ENCODE data around the gene CFAP298.
"Not testable (repeated sequence)": the region's sequence is repeated elsewhere in the genome, so short reads cannot be mapped to it uniquely, and the experiment has no call there.

DNA sequence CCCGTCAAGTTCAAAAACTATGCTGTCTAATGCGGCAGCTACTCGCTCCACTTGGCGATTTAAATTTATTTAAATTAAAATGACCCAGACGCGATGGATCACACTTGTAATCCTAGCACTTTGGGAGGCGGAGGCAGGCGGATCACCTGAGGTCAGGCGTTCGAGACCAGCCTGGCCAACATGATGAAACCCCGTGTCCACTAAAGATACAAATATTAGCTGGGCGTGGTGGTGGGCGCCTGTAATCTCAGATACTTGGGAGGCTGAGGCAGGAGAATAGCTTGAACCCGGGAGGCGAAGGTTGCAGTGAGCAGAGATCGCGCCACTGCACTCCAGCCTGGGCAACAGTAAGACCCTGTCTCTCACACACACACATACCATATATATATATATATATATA is 1.2 kb downstream of the CFAP298 start:
- TF ChIP-seq, protein P1, sequence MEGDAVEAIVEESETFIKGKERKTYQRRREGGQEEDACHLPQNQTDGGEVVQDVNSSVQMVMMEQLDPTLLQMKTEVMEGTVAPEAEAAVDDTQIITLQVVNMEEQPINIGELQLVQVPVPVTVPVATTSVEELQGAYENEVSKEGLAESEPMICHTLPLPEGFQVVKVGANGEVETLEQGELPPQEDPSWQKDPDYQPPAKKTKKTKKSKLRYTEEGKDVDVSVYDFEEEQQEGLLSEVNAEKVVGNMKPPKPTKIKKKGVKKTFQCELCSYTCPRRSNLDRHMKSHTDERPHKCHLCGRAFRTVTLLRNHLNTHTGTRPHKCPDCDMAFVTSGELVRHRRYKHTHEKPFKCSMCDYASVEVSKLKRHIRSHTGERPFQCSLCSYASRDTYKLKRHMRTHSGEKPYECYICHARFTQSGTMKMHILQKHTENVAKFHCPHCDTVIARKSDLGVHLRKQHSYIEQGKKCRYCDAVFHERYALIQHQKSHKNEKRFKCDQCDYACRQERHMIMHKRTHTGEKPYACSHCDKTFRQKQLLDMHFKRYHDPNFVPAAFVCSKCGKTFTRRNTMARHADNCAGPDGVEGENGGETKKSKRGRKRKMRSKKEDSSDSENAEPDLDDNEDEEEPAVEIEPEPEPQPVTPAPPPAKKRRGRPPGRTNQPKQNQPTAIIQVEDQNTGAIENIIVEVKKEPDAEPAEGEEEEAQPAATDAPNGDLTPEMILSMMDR (IDR thresholded peaks at IDR 0.05), result not testable (repeated sequence)
- TF ChIP-seq POLR2A (IDR thresholded peaks at IDR 0.05), result not testable (repeated sequence)

Data from ovary (tissue), 3 donors.